Measurements from ENCODE around the gene HERPUD2.
"Not testable (repeated sequence)": the region's sequence is repeated elsewhere in the genome, so short reads cannot be mapped to it uniquely, and the experiment has no call there.

The HERPUD2 gene

GRCh38 chr7:35599061-35599460, 95.9 kb downstream of the HERPUD2 start:
- DNase-seq = no peak

- no peak for DNase-seq
These were observed 98.9 kb downstream of the HERPUD2 start for GRCh38 chr7:35596061-35596460.

- DNase-seq = no peak
These were observed 101.0 kb downstream of the HERPUD2 start for GRCh38 chr7:35593899-35594298.

GRCh38 chr7:35588647-35589046, 106.3 kb downstream of the HERPUD2 start:
- DNase-seq = no peak

GRCh38 chr7:35584990-35585389, 109.9 kb downstream of the HERPUD2 start:
- no peak for DNase-seq

- not testable (repeated sequence) for DNase-seq
These were observed 110.4 kb downstream of the HERPUD2 start for GRCh38 chr7:35584533-35584932.
